Measurements from ENCODE around the gene GNG7. TPM values are rescaled to one million over a fixed set of nuclear protein-coding genes. Genes with fewer than 3 reads are reported as not detected.
"Not testable (repeated sequence)": the region's sequence is repeated elsewhere in the genome, so short reads cannot be mapped to it uniquely, and the experiment has no call there.

GNG7 gene
- polyA plus RNA-seq, 1 experiment, result 0.57 TPM

- CTCF ChIA-PET, result no interaction called here
- Histone ChIP-seq H3K27ac (ENCODE audit: low read depth, low read length) (no peak overlapping the region), H3K9me3 (ENCODE audit: control insufficient read depth, insufficient read depth, low read length) (peaks cover 2% of the 10 kb centered on the region), H3K27me3 (ENCODE audit: control insufficient read depth, insufficient read depth, low read length) (peaks cover 27% of the 10 kb centered on the region), H3K4me3 (ENCODE audit: low read depth, low read length) (no peak overlapping the region)
- DNase-seq (ENCODE audit: low read depth, low spot score), result no peak
- TF ChIP-seq CTCF (IDR thresholded peaks at IDR 0.05; ENCODE audit: low read depth, low read length), result no peak
- POLR2A ChIA-PET, result no interaction called here
Observed at GRCh38 chr19:2656533-2656932, 46.0 kb downstream of the GNG7 start.

GRCh38 chr19:2653710-2654707 lies 48.5 kb downstream of the GNG7 start:
- ChIA-PET CTCF (interaction anchor here (1.2 kb wide), 1 partner anchor 95 kb away, joined by 5 read pairs; no protein-coding TSS in a partner anchor), POLR2A (no interaction called here)
- H3K4me3 ChIP-seq (ENCODE audit: low read depth, low read length), result no peak overlapping the region
- TF ChIP-seq CTCF (IDR thresholded peaks at IDR 0.05; ENCODE audit: low read depth, low read length), result no peak
- H3K27me3 ChIP-seq (ENCODE audit: control insufficient read depth, insufficient read depth, low read length), result peaks cover 31% of the 10 kb centered on the region
- H3K27ac ChIP-seq (ENCODE audit: low read depth, low read length), result no peak overlapping the region
- peaks cover under 1% of the 10 kb centered on the region; the same call in 1 of the 2 replicates for H3K9me3 ChIP-seq (ENCODE audit: control insufficient read depth, insufficient read depth, low read length)
- no peak for DNase-seq (ENCODE audit: low read depth, low spot score)

GRCh38 chr19:2653218-2653617 lies 49.3 kb downstream of the GNG7 start:
- TF ChIP-seq CTCF (IDR thresholded peaks at IDR 0.05; ENCODE audit: low read depth, low read length), result no peak
- peaks cover 7% of the 10 kb centered on the region for H3K9me3 ChIP-seq (ENCODE audit: control insufficient read depth, insufficient read depth, low read length)
- no peak overlapping the region for H3K4me3 ChIP-seq (ENCODE audit: low read depth, low read length)
- DNase-seq (ENCODE audit: low read depth, low spot score), result no peak
- CTCF ChIA-PET, result interaction anchor here (1.2 kb wide), 1 partner anchor 96 kb away, joined by 5 read pairs; no protein-coding TSS in a partner anchor
- H3K27ac ChIP-seq (ENCODE audit: low read depth, low read length), result no peak overlapping the region
- H3K27me3 ChIP-seq (ENCODE audit: control insufficient read depth, insufficient read depth, low read length), result peaks cover 31% of the 10 kb centered on the region
- POLR2A ChIA-PET, result no interaction called here

GRCh38 chr19:2652504-2653099 lies 49.9 kb downstream of the GNG7 start:
- DNase-seq (ENCODE audit: low read depth, low spot score), result no peak

GRCh38 chr19:2651002-2651733 lies 51.3 kb downstream of the GNG7 start:
- H3K4me3 ChIP-seq (ENCODE audit: low read depth, low read length); H3K9me3 ChIP-seq (ENCODE audit: control insufficient read depth, insufficient read depth, low read length); CTCF ChIA-PET; H3K27ac ChIP-seq (ENCODE audit: low read depth, low read length); DNase-seq (ENCODE audit: low read depth, low spot score): not testable (repeated sequence)
- POLR2A ChIA-PET, result interaction anchor here (0.6 to 0.7 kb wide), 2 partner anchors 175 to 714 kb away, joined by 3 read pairs; partner anchors contain the start of gene GADD45B
- H3K27me3 ChIP-seq (ENCODE audit: control insufficient read depth, insufficient read depth, low read length), result peaks cover 36% of the 10 kb centered on the region

More at GRCh38 chr19:2652504-2653099, 49.9 kb downstream of the GNG7 start:
- H3K27me3 ChIP-seq (ENCODE audit: control insufficient read depth, insufficient read depth, low read length), result peaks cover 31% of the 10 kb centered on the region
- no peak overlapping the region for H3K4me3 ChIP-seq (ENCODE audit: low read depth, low read length)
- ChIA-PET POLR2A (no interaction called here), CTCF (no interaction called here)
- peaks cover 7% of the 10 kb centered on the region for H3K9me3 ChIP-seq (ENCODE audit: control insufficient read depth, insufficient read depth, low read length)
- H3K27ac ChIP-seq (ENCODE audit: low read depth, low read length), result no peak overlapping the region
- TF ChIP-seq CTCF (IDR thresholded peaks at IDR 0.05; ENCODE audit: low read depth, low read length), result no peak
